HepG2 (cell line): Measurements from ENCODE around the gene WNK1. TPM values are rescaled to one million over a fixed set of nuclear protein-coding genes. Genes with fewer than 3 reads are reported as not detected.

Experiments used
- ATAC-seq: fragments of 200-7000 bp; cut with Tn5 transposase; 3 replicates; pipeline ENCODE4 v1.9.1; 2020; ENCODE audit warnings: mild to moderate bottlenecking, moderate library complexity
- BruUV-seq: library from RNA; stranded (reverse); fragments of 400-500 nt; replicated peaks from 2 replicates; lab custom pipeline; 2021; lab: Mats Ljungman, UMichigan
- CTCF ChIA-PET: fragments of 300-600 bp; formaldehyde crosslinking; extraction: SDS; loops from one replicate; lab custom pipeline; 2021; ENCODE audit warnings: low total read pairs, inconsistent platforms, low intra/inter-chr PET ratio; lab: Yijun Ruan, JAX
- POLR2A ChIA-PET: fragments of 350-600 bp; sonication (Branson Sonifier 250); formaldehyde crosslinking; loops from one replicate; lab custom pipeline; 2020; ENCODE audit warnings: antibody characterized with exemption, inconsistent platforms; lab: Yijun Ruan, JAX
- DNase-seq: peaks from one replicate; pipeline ENCODE4 v3.0.0-alpha.2; 2015; ENCODE audit warnings: low spot score
- FAIRE-seq: peaks from 3 replicates; lab custom pipeline; 2011; peaks lifted over from hg19 to GRCh38; lab: Jason Lieb, UNC
- H2AFZ ChIP-seq: one replicate; pipeline ENCODE4 v1.6.1; 2011; ENCODE audit warnings: low read length, inconsistent platforms
- H3K27ac ChIP-seq: fragments of 300-600 bp; 3 replicates; pipeline ENCODE4 v1.8.0; 2011; ENCODE audit warnings: mixed run types, mild to moderate bottlenecking, mixed read lengths, low read length, inconsistent platforms; ENCODE audit not compliant: insufficient read depth; ENCODE audit errors: extremely low read length
- H3K27me3 ChIP-seq, 2 experiments: fragments of 200-600 bp in 1 of 2; 2 replicates in 1 of 2; 3 replicates in 1 of 2; pipeline versions ENCODE4 v1.6.0 to v1.8.0; 2011; ENCODE audit warnings: low read length in 2 of 2, mild to moderate bottlenecking in 2 of 2, moderate library complexity in 2 of 2, inconsistent platforms in 1 of 2; ENCODE audit not compliant: insufficient read depth in 2 of 2, control insufficient read depth in 1 of 2
- H3K36me3 ChIP-seq, 2 experiments: fragments of 200-600 bp in 1 of 2; replicated peaks in 1 of 2; 2 replicates in 1 of 2; 3 replicates in 1 of 2; pipeline versions ENCODE4 v1.5.1 to v1.8.0; 2011; ENCODE audit warnings: low read length in 2 of 2, inconsistent platforms in 1 of 2; ENCODE audit not compliant: insufficient read depth in 2 of 2, control insufficient read depth in 1 of 2
- H3K4me1 ChIP-seq: 2 replicates; pipeline ENCODE4 v1.5.1; 2012; ENCODE audit warnings: low read length, inconsistent platforms; ENCODE audit not compliant: insufficient read depth
- H3K4me2 ChIP-seq: 2 replicates; pipeline ENCODE4 v1.6.0; 2011; ENCODE audit warnings: low read depth, low read length, inconsistent platforms
- H3K4me3 ChIP-seq, 3 experiments: fragments of 200-600 bp in 1 of 3; sonication (generic), shearing (Covaris generic) in 1 of 3; replicated peaks in 1 of 3; 2 replicates each; pipeline ENCODE4 v1.5.1; 2011 to 2016; ENCODE audit warnings: low read length in 3 of 3, inconsistent platforms in 2 of 3, low read depth in 2 of 3, mild to moderate bottlenecking in 2 of 3, control low read depth in 1 of 3, mixed read lengths in 1 of 3; ENCODE audit not compliant: insufficient read depth in 1 of 3
- H3K79me2 ChIP-seq: one replicate; pipeline ENCODE4 v1.6.1; 2011; ENCODE audit warnings: low read length, inconsistent platforms; ENCODE audit not compliant: insufficient read depth
- H3K9ac ChIP-seq: 2 replicates; pipeline ENCODE4 v1.6.0; 2011; ENCODE audit warnings: mild to moderate bottlenecking, low read depth, low read length, inconsistent platforms; ENCODE audit not compliant: insufficient read depth
- H3K9me3 ChIP-seq: 2 replicates; pipeline ENCODE4 v1.5.1; 2012; ENCODE audit warnings: mild to moderate bottlenecking, low read length
- H4K20me1 ChIP-seq: 2 replicates; pipeline ENCODE4 v1.6.0; 2011; ENCODE audit warnings: inconsistent platforms, mild to moderate bottlenecking, low read length, moderate library complexity; ENCODE audit not compliant: insufficient read depth
- GABPB1 ChIP-seq: IDR thresholded peaks from 2 replicates; pipeline ENCODE4 v1.6.1; 2016; ENCODE audit warnings: mild to moderate bottlenecking, missing genetic modification reagents, moderate library complexity, missing compliant biosample characterization
- IRF2 ChIP-seq: IDR thresholded peaks from 2 replicates; pipeline ENCODE4 v1.6.1; 2018; ENCODE audit warnings: missing genetic modification reagents, missing compliant biosample characterization
- MAF1 ChIP-seq: sonication (generic); formaldehyde crosslinking; IDR thresholded peaks from 2 replicates; pipeline ENCODE4 v1.5.0; 2020; ENCODE audit warnings: missing genetic modification reagents, borderline replicate concordance
- ZMYM3 ChIP-seq: sonication (generic); formaldehyde crosslinking; IDR thresholded peaks from 2 replicates; pipeline ENCODE4 v1.5.1; 2020; ENCODE audit warnings: mild to moderate bottlenecking, missing genetic modification reagents
- ZNF496 ChIP-seq: sonication (generic); formaldehyde crosslinking; IDR thresholded peaks from 2 replicates; pipeline ENCODE4 v1.8.1; 2023; ENCODE audit warnings: mild to moderate bottlenecking, moderate library complexity, missing genetic modification reagents; ENCODE audit not compliant: insufficient replicate concordance
- ZNF605 ChIP-seq: sonication (generic); formaldehyde crosslinking; IDR thresholded peaks from 2 replicates; pipeline ENCODE4 v1.8.0; 2022; ENCODE audit warnings: mild to moderate bottlenecking, missing genetic modification reagents
- WGBS: methylation state at CpG from one replicate; pipeline ENCODE4 v1.1.6; 2017; ENCODE audit warnings: low lambda C conversion rate; 5-methylcytosine and 5-hydroxymethylcytosine counted together
- in situ Hi-C: cut with HindIII; loops from 2 replicates; pipeline ENCODE4 v1.10.0; 2017; ENCODE audit warnings: low pct_unique_long_range_greater_than_20kb; ENCODE audit not compliant: extremely low pct_ligation_motif_present
- intact Hi-C: fragments of 100-400 bp; cut with micrococcal nuclease; formaldehyde crosslinking; loops from one replicate; pipeline ENCODE4 v1.10.0; 2022; ENCODE audit not compliant: unreplicated experiment
- polyA plus RNA-seq, 8 experiments: library from polyadenylated mRNA; depleted of rRNA in 3 of 8; stranded (reverse) in 7 of 8; unstranded in 1 of 8; fragments of >200 nt; fragmentation: Illumina TruSeq in 4 of 8; extraction: Trizol in 4 of 8; gene quantifications; 2 replicates each; pipeline versions ENCODE4 v1.2.1 to v1.2.3, GENCODE V29; 2011 to 2016; ENCODE audit warnings: low read depth in 4 of 8, missing spikeins in 1 of 8, mixed read lengths in 1 of 8; ENCODE audit not compliant: insufficient read depth in 1 of 8
- total RNA-seq, 5 experiments: library from RNA; depleted of rRNA; stranded (reverse); fragments of >200 nt; fragmentation: Illumina TruSeq; extraction: Trizol; gene quantifications; 2 replicates each; pipeline ENCODE4 v1.2.3, GENCODE V29; 2016; ENCODE audit warnings: low read depth in 1 of 5
- TF ChIP-seq, protein P1 (sequence below): sonication (generic); formaldehyde crosslinking; IDR thresholded peaks from 2 replicates; pipeline ENCODE4 v1.4.0; 2020; ENCODE audit warnings: mild to moderate bottlenecking, missing genetic modification reagents
- TF ChIP-seq, protein P2 (sequence below): sonication (generic); formaldehyde crosslinking; conservative IDR thresholded peaks from 2 replicates; pipeline ENCODE4 v1.4.0; 2020; ENCODE audit warnings: missing genetic modification reagents

WNK1 gene
- total and polyA plus RNA-seq, 2 of the 13 experiments (the other 11 are each of a cell fraction or from before 2014, with no cell fraction given) = 31.1 to 54.8 TPM

DNA sequence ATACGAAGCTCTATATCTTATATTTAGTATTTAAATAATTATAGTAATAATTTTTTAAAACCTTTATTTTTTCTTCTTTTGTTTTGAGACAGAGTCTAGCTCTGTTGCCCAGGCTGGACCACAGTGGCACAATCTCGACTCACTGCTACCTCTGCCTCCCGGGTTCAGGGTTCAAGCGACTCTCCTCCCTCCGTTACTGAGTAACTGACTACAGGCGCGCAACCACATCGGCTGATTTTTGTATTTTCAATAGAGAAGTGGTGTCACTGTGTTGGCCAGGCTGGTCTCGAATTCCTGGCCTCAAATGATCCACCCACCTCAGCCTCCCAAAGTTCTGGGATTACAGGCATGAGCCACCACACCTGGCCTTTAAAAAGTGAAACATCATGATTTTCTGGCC is 13.0 kb upstream of the WNK1 start (continued):
- TF ChIP-seq, protein P1, sequence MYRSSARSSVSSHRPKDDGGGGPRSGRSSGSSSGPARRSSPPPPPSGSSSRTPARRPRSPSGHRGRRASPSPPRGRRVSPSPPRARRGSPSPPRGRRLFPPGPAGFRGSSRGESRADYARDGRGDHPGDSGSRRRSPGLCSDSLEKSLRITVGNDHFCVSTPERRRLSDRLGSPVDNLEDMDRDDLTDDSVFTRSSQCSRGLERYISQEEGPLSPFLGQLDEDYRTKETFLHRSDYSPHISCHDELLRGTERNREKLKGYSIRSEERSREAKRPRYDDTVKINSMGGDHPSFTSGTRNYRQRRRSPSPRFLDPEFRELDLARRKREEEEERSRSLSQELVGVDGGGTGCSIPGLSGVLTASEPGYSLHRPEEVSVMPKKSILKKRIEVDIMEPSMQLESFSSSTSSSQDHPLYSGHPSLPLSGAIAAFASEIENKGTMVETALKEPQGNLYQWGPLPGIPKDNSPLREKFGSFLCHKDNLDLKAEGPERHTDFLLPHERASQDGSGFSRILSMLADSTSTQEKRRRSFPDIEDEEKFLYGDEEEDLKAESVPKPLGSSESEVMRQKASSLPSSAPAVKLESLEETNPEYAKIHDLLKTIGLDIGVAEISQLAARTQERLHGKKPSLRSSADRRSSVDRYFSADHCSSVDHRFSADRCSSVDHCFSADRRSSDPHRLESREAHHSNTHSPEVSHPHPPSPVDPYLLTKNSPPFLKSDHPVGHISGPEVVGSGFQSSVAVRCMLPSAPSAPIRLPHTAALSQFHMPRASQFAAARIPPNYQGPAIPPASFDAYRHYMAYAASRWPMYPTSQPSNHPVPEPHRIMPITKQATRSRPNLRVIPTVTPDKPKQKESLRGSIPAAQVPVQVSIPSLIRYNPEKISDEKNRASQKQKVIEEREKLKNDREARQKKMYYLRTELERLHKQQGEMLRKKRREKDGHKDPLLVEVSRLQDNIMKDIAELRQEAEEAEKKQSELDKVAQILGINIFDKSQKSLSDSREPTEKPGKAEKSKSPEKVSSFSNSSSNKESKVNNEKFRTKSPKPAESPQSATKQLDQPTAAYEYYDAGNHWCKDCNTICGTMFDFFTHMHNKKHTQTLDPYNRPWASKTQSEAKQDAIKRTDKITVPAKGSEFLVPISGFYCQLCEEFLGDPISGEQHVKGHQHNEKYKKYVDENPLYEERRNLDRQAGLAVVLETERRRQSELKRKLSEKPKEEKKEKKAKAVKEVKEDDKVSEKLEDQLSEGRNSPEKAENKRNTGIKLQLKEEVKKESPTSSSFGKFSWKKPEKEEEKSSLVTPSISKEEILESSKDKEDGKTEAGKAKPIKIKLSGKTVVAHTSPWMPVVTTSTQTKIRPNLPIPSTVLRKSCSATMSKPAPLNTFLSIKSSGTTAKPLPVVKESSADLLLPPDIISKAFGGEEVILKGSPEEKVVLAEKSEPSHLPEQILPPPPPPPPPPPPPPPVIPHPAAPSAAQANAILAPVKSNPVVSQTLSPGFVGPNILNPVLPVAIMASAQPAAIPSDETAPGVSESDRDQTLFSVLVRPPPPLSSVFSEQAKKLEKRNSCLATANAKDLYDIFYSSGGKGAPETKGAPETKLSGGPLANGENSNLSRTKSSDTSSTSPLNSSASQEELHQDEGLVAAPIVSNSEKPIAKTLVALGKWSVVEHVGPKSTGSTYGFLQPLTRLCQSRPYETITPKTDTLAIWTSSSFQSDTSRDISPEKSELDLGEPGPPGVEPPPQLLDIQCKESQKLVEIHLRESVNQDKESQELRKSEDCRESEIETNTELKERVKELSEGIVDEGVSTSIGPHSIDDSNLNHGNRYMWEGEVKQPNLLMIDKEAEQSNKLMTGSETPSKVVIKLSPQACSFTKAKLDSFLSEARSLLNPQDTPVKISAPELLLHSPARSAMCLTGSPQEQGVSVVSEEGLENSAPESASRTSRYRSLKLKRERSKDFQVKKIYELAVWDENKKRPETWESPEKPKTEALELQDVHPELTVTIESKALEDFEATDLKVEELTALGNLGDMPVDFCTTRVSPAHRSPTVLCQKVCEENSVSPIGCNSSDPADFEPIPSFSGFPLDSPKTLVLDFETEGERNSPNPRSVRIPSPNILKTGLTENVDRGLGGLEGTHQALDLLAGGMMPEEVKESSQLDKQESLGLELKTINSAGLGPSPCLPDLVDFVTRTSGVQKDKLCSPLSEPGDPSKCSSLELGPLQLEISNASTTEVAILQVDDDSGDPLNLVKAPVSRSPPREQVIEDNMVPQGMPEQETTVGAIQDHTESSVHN = no peak
- TF ChIP-seq ZMYM3 (CRISPR knock-in tag) (peak; percentile 66; the same call in 1 of the 2 replicates), IRF2 (CRISPR knock-in tag) (no peak)

DNA sequence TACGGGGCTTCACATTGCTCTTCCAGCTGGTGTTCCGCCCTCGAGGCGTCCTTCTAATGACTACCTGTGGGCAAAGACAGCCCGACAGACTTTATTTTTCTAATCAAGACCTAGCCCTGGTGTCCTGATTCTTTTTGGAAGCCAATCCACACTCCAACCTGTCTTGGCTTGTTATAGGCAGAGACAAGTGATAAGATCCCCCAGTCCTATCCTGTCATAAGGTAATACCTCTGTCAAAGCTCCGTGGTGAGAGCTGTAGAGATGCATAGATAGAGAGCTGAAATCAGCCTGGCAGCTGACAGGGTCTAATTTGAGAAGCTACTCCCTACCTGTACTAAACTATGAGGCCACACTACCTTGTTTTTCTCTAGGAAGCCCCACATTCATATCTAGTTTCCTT is 11.5 kb upstream of the WNK1 start:
- Histone ChIP-seq H3K36me3 (no peaks in the 10 kb centered on the region), H3K27me3 (no peaks in the 10 kb centered on the region), H3K4me3 (no peak overlapping the region), H3K4me1 (peaks cover 34% of the 10 kb centered on the region), H3K9ac (no peak overlapping the region), H3K79me2 (no peaks in the 10 kb centered on the region), H3K4me2 (peak overlapping the region; percentile 30; the same call in 1 of the 2 replicates), H3K27ac (no peak overlapping the region), H3K9me3 (no peaks in the 10 kb centered on the region), H2AFZ (peak overlapping the region; percentile 6), H4K20me1 (no peaks in the 10 kb centered on the region)
- 7% methylated on average over 6 of the region's 6 CpGs for WGBS
- FAIRE-seq (no peak), ATAC-seq (peak; percentile 50; the same call in 2 of the 3 replicates), DNase-seq (no peak)
- in situ Hi-C loops = no loop called here
- BruUV-seq = no TSS peak
- intact Hi-C loops = no loop called here
- ChIA-PET CTCF (no interaction called here), POLR2A (no interaction called here)
- TF ChIP-seq ZNF605 (CRISPR knock-in tag) (no peak), GABPB1 (CRISPR knock-in tag) (no peak), ZNF496 (CRISPR knock-in tag) (no peak), MAF1 (CRISPR knock-in tag) (no peak)
- TF ChIP-seq, protein P2, sequence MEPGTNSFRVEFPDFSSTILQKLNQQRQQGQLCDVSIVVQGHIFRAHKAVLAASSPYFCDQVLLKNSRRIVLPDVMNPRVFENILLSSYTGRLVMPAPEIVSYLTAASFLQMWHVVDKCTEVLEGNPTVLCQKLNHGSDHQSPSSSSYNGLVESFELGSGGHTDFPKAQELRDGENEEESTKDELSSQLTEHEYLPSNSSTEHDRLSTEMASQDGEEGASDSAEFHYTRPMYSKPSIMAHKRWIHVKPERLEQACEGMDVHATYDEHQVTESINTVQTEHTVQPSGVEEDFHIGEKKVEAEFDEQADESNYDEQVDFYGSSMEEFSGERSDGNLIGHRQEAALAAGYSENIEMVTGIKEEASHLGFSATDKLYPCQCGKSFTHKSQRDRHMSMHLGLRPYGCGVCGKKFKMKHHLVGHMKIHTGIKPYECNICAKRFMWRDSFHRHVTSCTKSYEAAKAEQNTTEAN (CRISPR knock-in tag) = no peak
